Liver (tissue), 3 donors: ENCODE measurements around the gene MNS1.

Experiments
- EGR1 ChIP-seq, 2 donors: IDR thresholded peaks; 2 replicates each; pipeline ENCODE4 v1.6.1; 2016 to 2018; ENCODE audit warnings: antibody characterized with exemption in 2 of 2, low read depth in 2 of 2
- FOXA1 ChIP-seq: IDR thresholded peaks from 2 replicates; pipeline ENCODE4 v1.6.1; 2016; ENCODE audit warnings: antibody characterized with exemption
- GABPA ChIP-seq, 2 donors: IDR thresholded peaks in 1 of 2; conservative IDR thresholded peaks in 1 of 2; 2 replicates each; pipeline ENCODE4 v1.6.1; 2016; ENCODE audit warnings: antibody characterized with exemption in 2 of 2, mild to moderate bottlenecking in 1 of 2, moderate library complexity in 1 of 2
- RAD21 ChIP-seq, 2 donors: IDR thresholded peaks; 2 replicates each; pipeline ENCODE4 v1.6.1; 2016; ENCODE audit warnings: antibody characterized with exemption in 2 of 2, mild to moderate bottlenecking in 2 of 2
- RXRA ChIP-seq, 2 donors: IDR thresholded peaks; 2 replicates each; pipeline ENCODE4 v1.6.1; 2017 to 2018; ENCODE audit warnings: antibody characterized with exemption in 2 of 2, mild to moderate bottlenecking in 1 of 2
- SP1 ChIP-seq: IDR thresholded peaks from 2 replicates; pipeline ENCODE4 v1.6.1; 2018; ENCODE audit warnings: antibody characterized with exemption, mild to moderate bottlenecking
- TAF1 ChIP-seq: conservative IDR thresholded peaks from 2 replicates; pipeline ENCODE4 v1.6.1; 2016; ENCODE audit warnings: antibody characterized with exemption, mild to moderate bottlenecking
- YY1 ChIP-seq: IDR thresholded peaks from 2 replicates; pipeline ENCODE4 v1.6.1; 2016; ENCODE audit warnings: antibody characterized with exemption, mild to moderate bottlenecking
- TF ChIP-seq, protein P1 (sequence below): IDR thresholded peaks from 2 replicates; pipeline ENCODE4 v1.6.1; 2016; ENCODE audit warnings: antibody characterized with exemption, mild to moderate bottlenecking
- TF ChIP-seq, protein P2 (sequence below): IDR thresholded peaks from 2 replicates; pipeline ENCODE4 v1.6.1; 2016; ENCODE audit warnings: antibody characterized with exemption
- TF ChIP-seq, protein P3 (sequence below): fragments of 150-350 bp; IDR thresholded peaks from 2 replicates; pipeline ENCODE4 v1.5.1; 2017; ENCODE audit warnings: improper control_type of control experiment, low read depth, low read length; ENCODE audit not compliant: missing input control
- TF ChIP-seq, protein P4 (sequence below): IDR thresholded peaks from 2 replicates; pipeline ENCODE4 v1.6.1; 2016; ENCODE audit warnings: antibody characterized with exemption
- TF ChIP-seq, protein P5 (sequence below): IDR thresholded peaks from 2 replicates; pipeline ENCODE4 v1.6.1; 2016; ENCODE audit warnings: antibody characterized with exemption
- donor health status: healthy.
- donor health status: healthy.

DNA sequence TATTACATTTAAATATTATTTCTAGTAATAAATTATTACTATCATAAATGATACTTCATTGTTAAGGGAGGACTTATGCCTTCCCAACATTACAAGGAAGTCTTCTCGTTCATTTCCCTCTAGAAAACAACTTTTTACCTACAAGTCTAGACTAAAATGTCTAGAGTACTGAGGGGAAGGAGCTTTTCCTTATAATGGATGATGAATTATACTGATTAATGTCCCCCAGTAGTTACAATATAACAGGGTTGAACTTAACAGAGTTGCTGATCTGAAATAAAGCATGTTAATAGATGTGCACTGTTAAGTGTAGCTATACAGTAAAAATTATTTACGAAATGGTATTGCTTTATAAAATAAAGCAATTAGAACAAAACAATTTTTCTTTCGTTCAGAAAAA lies 2.7 kb upstream of the MNS1 start:
- TF ChIP-seq, protein P1, sequence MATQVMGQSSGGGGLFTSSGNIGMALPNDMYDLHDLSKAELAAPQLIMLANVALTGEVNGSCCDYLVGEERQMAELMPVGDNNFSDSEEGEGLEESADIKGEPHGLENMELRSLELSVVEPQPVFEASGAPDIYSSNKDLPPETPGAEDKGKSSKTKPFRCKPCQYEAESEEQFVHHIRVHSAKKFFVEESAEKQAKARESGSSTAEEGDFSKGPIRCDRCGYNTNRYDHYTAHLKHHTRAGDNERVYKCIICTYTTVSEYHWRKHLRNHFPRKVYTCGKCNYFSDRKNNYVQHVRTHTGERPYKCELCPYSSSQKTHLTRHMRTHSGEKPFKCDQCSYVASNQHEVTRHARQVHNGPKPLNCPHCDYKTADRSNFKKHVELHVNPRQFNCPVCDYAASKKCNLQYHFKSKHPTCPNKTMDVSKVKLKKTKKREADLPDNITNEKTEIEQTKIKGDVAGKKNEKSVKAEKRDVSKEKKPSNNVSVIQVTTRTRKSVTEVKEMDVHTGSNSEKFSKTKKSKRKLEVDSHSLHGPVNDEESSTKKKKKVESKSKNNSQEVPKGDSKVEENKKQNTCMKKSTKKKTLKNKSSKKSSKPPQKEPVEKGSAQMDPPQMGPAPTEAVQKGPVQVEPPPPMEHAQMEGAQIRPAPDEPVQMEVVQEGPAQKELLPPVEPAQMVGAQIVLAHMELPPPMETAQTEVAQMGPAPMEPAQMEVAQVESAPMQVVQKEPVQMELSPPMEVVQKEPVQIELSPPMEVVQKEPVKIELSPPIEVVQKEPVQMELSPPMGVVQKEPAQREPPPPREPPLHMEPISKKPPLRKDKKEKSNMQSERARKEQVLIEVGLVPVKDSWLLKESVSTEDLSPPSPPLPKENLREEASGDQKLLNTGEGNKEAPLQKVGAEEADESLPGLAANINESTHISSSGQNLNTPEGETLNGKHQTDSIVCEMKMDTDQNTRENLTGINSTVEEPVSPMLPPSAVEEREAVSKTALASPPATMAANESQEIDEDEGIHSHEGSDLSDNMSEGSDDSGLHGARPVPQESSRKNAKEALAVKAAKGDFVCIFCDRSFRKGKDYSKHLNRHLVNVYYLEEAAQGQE: no peak
- TF ChIP-seq GABPA (IDR thresholded peaks at IDR 0.05 in 1 of 2, conservative IDR thresholded peaks at IDR 0.05 in 1 of 2): no peak
- TF ChIP-seq, protein P2, sequence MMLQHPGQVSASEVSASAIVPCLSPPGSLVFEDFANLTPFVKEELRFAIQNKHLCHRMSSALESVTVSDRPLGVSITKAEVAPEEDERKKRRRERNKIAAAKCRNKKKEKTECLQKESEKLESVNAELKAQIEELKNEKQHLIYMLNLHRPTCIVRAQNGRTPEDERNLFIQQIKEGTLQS: no peak
- TF ChIP-seq, protein P3, sequence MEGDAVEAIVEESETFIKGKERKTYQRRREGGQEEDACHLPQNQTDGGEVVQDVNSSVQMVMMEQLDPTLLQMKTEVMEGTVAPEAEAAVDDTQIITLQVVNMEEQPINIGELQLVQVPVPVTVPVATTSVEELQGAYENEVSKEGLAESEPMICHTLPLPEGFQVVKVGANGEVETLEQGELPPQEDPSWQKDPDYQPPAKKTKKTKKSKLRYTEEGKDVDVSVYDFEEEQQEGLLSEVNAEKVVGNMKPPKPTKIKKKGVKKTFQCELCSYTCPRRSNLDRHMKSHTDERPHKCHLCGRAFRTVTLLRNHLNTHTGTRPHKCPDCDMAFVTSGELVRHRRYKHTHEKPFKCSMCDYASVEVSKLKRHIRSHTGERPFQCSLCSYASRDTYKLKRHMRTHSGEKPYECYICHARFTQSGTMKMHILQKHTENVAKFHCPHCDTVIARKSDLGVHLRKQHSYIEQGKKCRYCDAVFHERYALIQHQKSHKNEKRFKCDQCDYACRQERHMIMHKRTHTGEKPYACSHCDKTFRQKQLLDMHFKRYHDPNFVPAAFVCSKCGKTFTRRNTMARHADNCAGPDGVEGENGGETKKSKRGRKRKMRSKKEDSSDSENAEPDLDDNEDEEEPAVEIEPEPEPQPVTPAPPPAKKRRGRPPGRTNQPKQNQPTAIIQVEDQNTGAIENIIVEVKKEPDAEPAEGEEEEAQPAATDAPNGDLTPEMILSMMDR: no peak
- no peak for TF ChIP-seq RXRA (IDR thresholded peaks at IDR 0.05)
- no peak for TF ChIP-seq EGR1 (IDR thresholded peaks at IDR 0.05; ENCODE audit: low read depth in 2 of 2)
- TF ChIP-seq, protein P4, sequence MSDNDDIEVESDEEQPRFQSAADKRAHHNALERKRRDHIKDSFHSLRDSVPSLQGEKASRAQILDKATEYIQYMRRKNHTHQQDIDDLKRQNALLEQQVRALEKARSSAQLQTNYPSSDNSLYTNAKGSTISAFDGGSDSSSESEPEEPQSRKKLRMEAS: no peak
- no peak for TF ChIP-seq RAD21 (IDR thresholded peaks at IDR 0.05)
- no peak for TF ChIP-seq TAF1
- TF ChIP-seq YY1: no peak
- TF ChIP-seq FOXA1: no peak
- TF ChIP-seq, protein P5, sequence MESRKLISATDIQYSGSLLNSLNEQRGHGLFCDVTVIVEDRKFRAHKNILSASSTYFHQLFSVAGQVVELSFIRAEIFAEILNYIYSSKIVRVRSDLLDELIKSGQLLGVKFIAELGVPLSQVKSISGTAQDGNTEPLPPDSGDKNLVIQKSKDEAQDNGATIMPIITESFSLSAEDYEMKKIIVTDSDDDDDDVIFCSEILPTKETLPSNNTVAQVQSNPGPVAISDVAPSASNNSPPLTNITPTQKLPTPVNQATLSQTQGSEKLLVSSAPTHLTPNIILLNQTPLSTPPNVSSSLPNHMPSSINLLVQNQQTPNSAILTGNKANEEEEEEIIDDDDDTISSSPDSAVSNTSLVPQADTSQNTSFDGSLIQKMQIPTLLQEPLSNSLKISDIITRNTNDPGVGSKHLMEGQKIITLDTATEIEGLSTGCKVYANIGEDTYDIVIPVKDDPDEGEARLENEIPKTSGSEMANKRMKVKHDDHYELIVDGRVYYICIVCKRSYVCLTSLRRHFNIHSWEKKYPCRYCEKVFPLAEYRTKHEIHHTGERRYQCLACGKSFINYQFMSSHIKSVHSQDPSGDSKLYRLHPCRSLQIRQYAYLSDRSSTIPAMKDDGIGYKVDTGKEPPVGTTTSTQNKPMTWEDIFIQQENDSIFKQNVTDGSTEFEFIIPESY: no peak
- TF ChIP-seq SP1: no peak
